ENCODE results near the gene FMNL2. TPM values are rescaled to one million over a fixed set of nuclear protein-coding genes. Genes with fewer than 3 reads are reported as not detected.

Gene FMNL2
- total and polyA plus RNA-seq, 2 of the 4 experiments (the other 2 are of a cell fraction) = 10.9 to 11.4 TPM

DNA sequence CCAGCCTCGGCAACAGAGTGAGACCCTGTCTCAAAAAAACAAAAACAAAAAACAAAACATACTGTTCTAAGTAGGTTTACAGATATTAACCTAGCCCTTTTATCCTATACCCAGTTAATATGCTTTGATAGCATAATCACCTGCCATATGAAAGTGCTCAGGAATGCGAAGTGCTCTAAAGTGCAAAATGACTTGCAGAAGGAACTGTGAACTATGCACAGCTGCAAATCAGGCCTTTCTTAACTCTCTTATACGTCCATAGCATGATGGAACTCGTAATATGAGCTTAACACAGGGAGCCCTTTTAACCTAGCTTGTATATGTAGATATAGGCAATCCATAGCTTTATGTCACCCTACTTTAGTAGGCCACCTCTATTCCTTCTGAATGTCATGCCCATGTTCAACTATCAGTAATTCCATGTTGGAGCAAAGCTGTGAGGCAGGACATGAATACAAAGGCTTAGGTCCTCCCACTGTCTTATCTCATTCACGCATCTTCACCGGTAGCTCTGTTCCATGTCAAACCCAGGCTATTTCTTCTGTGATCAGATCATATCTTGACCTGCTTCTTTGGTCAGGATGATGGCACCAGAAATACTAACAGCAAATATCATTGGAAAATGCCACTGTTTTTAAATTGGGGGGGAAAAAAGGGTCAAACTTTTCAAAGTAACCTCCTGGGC, 309.4 kb downstream of the FMNL2 start:
- intact Hi-C loops (cut with micrococcal nuclease) = no loop called here
- in situ Hi-C loops (cut with MboI; ENCODE audit: low sequenced_read_pairs) = no loop called here
- ChIA-PET CTCF (interaction anchor here (1.2 kb wide), 1 partner anchor 9 kb away, joined by 4 read pairs; no protein-coding TSS in a partner anchor), POLR2A (ENCODE audit: unreplicated experiment) (no interaction called here)
- no peak overlapping the region for H3K4ac ChIP-seq (ENCODE audit: low read depth, low read length)
- 100% methylated on average over 1 of the region's 6 CpGs; no CpG with 5 or more reads in 1 of the 2 experiments for WGBS, 2 experiments (ENCODE audit: extremely low coverage in 2 of 2, insufficient read length in 1 of 2)
- no peak overlapping the region for H3K18ac ChIP-seq (ENCODE audit: low read depth, low read length)
- H3K23ac ChIP-seq (ENCODE audit: low read depth, low read length) = no peak overlapping the region
- H3K4me1 ChIP-seq (ENCODE audit: control insufficient read depth, insufficient read depth, low read length) = peaks cover 3% of the 10 kb centered on the region; the same call in 1 of the 2 replicates
- no peak overlapping the region for H2BK15ac ChIP-seq (ENCODE audit: low read depth, low read length)
- no peak for DNase-seq
- dilution Hi-C loops (cut with HindIII; ENCODE audit: low sequenced_read_pairs, unreplicated experiment) = loop anchor here (25.0 kb wide), 1 partner anchor 457 kb away; the partner anchor contains the start of gene STAM2
- ATAC-seq (ENCODE audit: low read depth) = no peak
- no peak for TF ChIP-seq POLR2A (IDR thresholded peaks at IDR 0.05; ENCODE audit: low read depth, low read length)
- TF ChIP-seq MXI1 (IDR thresholded peaks at IDR 0.05; ENCODE audit: borderline replicate concordance, low read depth, low read length) = no peak
- no peak for TF ChIP-seq RAD21 (IDR thresholded peaks at IDR 0.05; ENCODE audit: low read length)
- TF ChIP-seq RCOR1 (IDR thresholded peaks at IDR 0.05; ENCODE audit: insufficient replicate concordance, low read length) = no peak
- TF ChIP-seq, protein P1, sequence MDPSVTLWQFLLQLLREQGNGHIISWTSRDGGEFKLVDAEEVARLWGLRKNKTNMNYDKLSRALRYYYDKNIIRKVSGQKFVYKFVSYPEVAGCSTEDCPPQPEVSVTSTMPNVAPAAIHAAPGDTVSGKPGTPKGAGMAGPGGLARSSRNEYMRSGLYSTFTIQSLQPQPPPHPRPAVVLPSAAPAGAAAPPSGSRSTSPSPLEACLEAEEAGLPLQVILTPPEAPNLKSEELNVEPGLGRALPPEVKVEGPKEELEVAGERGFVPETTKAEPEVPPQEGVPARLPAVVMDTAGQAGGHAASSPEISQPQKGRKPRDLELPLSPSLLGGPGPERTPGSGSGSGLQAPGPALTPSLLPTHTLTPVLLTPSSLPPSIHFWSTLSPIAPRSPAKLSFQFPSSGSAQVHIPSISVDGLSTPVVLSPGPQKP (IDR thresholded peaks at IDR 0.05; ENCODE audit: borderline replicate concordance, low read depth, low read length) = no peak
- no peak for TF ChIP-seq SMC3 (IDR thresholded peaks at IDR 0.05; ENCODE audit: low read depth, low read length)
- no peak for TF ChIP-seq MAFK (IDR thresholded peaks at IDR 0.05; ENCODE audit: low read depth, low read length)
- TF ChIP-seq NFE2L2 (IDR thresholded peaks at IDR 0.05; ENCODE audit: low read depth, low read length) = no peak
- no peak for TF ChIP-seq FOS (IDR thresholded peaks at IDR 0.05; ENCODE audit: low read depth, low read length)
- no peak for TF ChIP-seq BHLHE40 (IDR thresholded peaks at IDR 0.05; ENCODE audit: low read depth, low read length)
- TF ChIP-seq, protein P2, sequence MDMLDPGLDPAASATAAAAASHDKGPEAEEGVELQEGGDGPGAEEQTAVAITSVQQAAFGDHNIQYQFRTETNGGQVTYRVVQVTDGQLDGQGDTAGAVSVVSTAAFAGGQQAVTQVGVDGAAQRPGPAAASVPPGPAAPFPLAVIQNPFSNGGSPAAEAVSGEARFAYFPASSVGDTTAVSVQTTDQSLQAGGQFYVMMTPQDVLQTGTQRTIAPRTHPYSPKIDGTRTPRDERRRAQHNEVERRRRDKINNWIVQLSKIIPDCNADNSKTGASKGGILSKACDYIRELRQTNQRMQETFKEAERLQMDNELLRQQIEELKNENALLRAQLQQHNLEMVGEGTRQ (IDR thresholded peaks at IDR 0.05; ENCODE audit: low read depth, low read length) = no peak
- no peaks in the 10 kb centered on the region for H4K20me1 ChIP-seq (ENCODE audit: insufficient read depth, low read length)
- H3K36me3 ChIP-seq (ENCODE audit: control insufficient read depth, insufficient read depth, low read length) = peaks cover 17% of the 10 kb centered on the region
- no peak overlapping the region for H4K8ac ChIP-seq (ENCODE audit: low read depth in 2 of 2, low read length in 2 of 2)
- no peak overlapping the region for H2AFZ ChIP-seq (replicated peaks; ENCODE audit: low read length, poor library complexity)
- no peaks in the 10 kb centered on the region for H3K9me3 ChIP-seq (ENCODE audit: control insufficient read depth, insufficient read depth, low read length)
- BruUV-seq (replicated peaks) = no TSS peak
- H3K56ac ChIP-seq (ENCODE audit: extremely low read depth, insufficient read depth, low read length) = no peak overlapping the region
- no peak overlapping the region for H3K14ac ChIP-seq (replicated peaks; ENCODE audit: low read depth, low read length)
- peaks cover 8% of the 10 kb centered on the region; the same call in 1 of the 2 replicates for H3K9me1 ChIP-seq (ENCODE audit: insufficient read depth, low read length)
- no peak overlapping the region for H4K91ac ChIP-seq (ENCODE audit: insufficient read depth, low read depth, low read length)
- H3K27ac ChIP-seq (ENCODE audit: insufficient read depth, low read length) = no peak overlapping the region
- H3K27me3 ChIP-seq (ENCODE audit: control insufficient read depth, insufficient read depth, low read length) = no peaks in the 10 kb centered on the region
- peaks cover 0 to 4% of the 10 kb centered on the region in 2 experiments; a peak in 2 of 4 replicates for H3K79me1 ChIP-seq (ENCODE audit: low read depth in 1 of 2, low read length in 2 of 2)
- H3K9ac ChIP-seq (ENCODE audit: low read depth, low read length) = no peak overlapping the region
- no peak overlapping the region for H2BK120ac ChIP-seq (ENCODE audit: low read depth, low read length)
- no peak overlapping the region for H2BK20ac ChIP-seq (ENCODE audit: low read depth, low read length)
- no peak overlapping the region for H2AK5ac ChIP-seq (ENCODE audit: low read depth, low read length)
- no peak overlapping the region for H4K5ac ChIP-seq (ENCODE audit: low read depth, low read length)
- no peak overlapping the region for H3K4me3 ChIP-seq (ENCODE audit: insufficient read depth, low read depth, low read length)
- no peak overlapping the region for H2BK5ac ChIP-seq (ENCODE audit: low read depth, low read length, poor library complexity, severe bottlenecking)
- no peak overlapping the region for H2AK9ac ChIP-seq (replicated peaks; ENCODE audit: low read depth, low read length, poor library complexity)
- H3K4me2 ChIP-seq (ENCODE audit: low read depth, low read length) = no peak overlapping the region

Data from IMR-90 (cell line).